Posterior cingulate gyrus (tissue), 11 donors: Measurements from ENCODE around the gene LEFTY2.
"Not testable (repeated sequence)": the region's sequence is repeated elsewhere in the genome, so short reads cannot be mapped to it uniquely, and the experiment has no call there.

Source experiments
- DNase-seq, 10 donors: peaks; one replicate each; pipeline versions ENCODE4 v3.0.0 to v3.0.0-alpha.2; 2020 to 2021; ENCODE audit warnings: mixed read lengths in 3 of 10
- intact Hi-C: fragments of 100-400 bp; cut with DNase I; formaldehyde crosslinking; loops from one replicate; pipeline ENCODE4 v1.15.1; 2023

LEFTY2 gene

DNA sequence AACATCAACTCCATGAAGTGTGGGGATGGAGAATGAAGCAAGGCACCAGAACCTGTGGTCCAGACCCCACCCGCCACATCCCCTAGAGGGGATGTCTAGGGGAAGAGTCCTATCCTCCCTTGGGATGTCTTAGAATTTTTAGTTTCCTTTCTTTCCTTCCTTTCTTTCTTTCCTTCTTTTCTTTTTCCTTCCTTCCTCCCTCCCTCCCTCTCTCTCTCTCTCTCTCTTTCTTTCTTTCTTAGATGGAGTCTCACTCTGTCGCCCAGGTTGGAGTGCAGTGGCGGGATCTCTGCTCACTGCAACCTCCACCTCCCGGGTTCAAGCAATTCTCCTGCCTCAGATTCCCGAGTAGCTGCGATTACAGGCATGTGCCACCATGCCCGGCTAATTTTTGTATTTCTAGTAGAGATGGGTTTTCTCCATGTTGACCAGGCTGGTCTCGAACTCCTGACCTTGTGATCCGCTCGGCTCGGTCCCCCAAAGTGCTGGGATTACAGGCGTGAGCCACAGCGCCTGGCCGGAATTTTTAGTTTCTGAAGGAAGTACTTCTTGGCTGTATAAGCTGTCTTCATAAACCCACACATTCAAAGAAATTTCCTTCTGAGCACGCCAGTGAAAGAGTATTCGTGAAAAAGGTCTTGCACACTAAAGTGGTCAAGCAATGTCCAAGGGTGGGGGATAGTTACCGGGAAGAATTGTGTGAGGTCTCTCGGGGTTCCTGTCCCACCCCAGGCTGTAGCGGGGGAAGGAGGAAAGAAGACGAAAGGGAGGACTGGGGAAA, 20.8 kb upstream of the LEFTY2 start:
- DNase-seq = no peak
- intact Hi-C loops = no loop called here

GRCh38 chr1:225958041-225958440, 17.0 kb upstream of the LEFTY2 start:
- DNase-seq = no peak
- intact Hi-C loops = no loop called here

DNA sequence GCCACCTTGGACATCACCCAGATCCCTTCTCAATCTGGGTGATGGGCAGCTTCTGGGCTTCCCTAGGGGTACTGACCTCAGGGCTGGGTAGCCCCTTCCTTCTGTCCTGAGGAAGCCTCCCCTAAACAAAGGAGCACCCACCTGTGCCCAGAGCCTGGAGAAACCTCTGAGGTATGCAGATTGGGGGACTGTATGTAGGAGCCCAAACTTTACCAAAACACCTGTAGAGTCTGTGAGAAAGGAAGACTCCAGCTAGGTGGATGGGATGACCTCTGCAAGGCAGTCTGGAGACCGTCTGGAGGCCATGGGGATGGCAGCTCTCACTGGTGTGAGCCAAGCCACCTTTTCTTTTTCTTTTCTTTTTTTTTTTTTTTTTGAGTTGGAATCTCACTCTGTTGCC, 13.7 kb upstream of the LEFTY2 start:
- intact Hi-C loops = no loop called here
- peak in 1 of 10 donors; percentile 33 for DNase-seq

DNA sequence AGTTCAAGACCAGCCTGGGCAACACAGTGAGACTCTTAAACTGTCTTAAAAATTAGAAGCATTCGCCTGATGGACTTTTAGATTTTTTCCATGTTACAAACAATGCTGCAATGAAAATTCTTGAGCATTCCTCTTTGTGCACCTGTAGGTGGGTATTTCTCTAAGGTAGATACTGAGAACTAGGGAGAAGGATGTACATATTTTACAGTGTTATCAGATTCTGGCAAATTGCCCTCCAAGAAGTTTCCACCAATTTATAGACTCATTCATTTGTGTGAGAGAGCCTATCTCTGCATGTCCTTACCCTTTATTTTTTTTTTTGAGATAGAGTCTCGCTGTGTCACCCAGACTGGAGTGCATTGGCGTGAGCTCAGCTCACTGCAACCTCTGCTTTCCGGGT, 12.3 kb upstream of the LEFTY2 start:
- peak in 1 of 10 donors; percentile 1 for DNase-seq
- intact Hi-C loops = no loop called here

- intact Hi-C loops = no loop called here
- DNase-seq = peak in 2 of 10 donors; percentile 46 to 62
Observed at GRCh38 chr1:225950905-225951497, 10.0 kb upstream of the LEFTY2 start.

DNA sequence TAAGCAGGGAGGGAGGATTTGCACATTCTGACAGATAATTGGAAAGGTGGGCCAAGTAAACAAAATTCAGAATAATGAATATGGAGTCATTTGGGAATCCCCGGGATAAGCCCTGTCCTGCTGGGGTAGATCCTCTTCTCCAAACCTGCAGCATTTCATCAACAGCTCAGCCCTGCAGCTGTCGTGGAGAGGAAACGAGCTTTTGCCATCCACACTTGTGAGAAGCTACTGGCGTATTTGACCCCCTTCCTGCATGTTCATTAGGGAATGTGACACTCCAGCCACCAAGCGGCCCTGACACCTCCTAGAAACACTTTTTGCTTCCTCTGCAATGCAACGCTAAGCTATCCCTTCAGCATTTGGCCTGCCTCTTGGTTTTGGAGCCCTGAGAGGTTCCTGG, 8.0 kb upstream of the LEFTY2 start:
- intact Hi-C loops = no loop called here
- peak in 2 of 10 donors; percentile 5 to 36 for DNase-seq

DNA sequence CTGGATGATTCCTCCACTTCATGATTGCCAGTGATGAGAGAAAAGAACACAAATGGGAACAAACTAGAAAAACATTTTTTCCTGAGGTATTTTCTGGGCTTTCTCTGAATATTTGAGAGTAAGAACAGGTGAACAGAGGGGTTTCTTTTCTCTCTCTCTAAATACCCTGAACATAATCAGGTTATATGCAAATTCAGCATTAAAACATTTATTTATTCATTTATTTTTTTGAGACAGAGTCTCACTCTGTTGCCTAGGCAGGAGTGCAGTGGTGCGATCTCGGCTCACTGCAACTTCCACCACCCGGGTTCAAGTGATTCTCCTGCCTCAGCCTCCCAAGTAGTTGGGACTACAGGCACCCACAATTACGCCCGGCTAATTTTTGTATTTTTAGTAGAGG, 5.8 kb upstream of the LEFTY2 start:
- intact Hi-C loops = no loop called here
- no peak for DNase-seq

DNA sequence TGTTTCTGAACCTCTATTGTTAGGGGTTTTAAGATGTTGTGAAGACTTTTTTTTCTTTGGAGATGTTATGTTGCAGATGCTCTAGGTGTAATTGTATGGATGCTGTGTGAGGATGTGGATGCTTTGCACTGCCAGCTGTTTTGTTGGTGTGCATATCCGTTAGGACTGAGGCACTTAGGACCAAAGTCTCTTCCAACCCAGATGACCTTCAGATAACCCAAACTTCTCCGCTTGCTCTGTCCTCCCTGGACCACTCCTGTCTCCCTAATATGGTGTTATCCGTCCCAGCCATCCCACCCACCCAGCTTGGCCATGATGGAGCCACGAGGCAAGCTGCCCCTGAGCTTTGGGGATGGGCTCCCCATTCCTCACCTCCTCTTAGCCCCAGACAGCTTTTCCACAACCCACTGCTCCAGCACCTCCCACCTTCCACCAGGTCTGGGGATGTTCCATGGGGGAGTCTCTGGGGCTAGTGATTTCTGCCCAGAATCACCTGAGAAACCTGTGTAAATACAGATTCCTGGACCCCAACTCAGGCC, 5.1 kb upstream of the LEFTY2 start:
- DNase-seq = peak in 2 of 10 donors; percentile 22 to 34
- intact Hi-C loops = no loop called here

DNA sequence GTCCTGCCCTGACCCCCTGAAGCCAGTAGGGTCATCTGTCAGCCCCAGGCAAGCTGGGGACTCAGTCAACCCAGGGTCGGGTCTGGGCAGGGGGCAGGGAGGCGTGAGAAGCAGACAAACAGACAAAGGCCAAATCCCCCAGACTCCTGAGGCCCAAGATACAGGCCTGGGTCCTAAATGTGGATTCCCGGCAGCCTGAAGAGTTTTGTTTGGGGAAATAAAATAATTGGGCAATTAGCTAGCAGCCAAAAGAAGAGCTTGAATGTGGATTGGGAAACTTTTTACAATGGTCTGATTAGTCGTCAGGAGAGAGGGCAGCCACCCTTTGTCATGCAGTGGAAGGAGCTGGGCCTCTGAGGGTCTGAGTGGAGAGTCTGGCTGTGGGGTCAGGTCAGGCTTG, 4.5 kb upstream of the LEFTY2 start:
- peak in 2 of 10 donors; percentile 12 to 34 for DNase-seq
- intact Hi-C loops = no loop called here

DNA sequence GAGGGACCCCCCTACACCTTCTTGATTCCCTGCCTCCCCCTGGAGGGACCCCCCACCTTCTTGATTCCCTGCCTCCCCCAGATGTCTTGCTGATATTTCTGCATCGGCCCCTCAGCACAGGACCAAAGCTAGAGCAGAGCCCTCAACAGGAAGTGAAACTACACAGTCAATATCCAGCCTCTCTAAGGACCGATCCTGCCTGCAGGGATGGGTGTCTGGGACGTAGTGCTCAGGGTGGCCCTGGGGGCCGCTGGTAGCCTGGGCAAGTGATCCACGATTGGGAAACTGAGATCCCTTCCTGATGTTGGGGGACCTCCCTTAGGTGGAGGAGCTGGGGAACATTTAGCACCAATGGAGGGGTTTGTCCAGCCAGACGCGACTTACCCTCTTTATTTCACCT, 3.9 kb upstream of the LEFTY2 start:
- intact Hi-C loops = no loop called here
- peak in 2 of 10 donors; percentile 19 to 29 for DNase-seq

GRCh38 chr1:225944387-225944786, 3.4 kb upstream of the LEFTY2 start:
- DNase-seq = peak in 2 of 10 donors; percentile 22 to 26
- intact Hi-C loops = no loop called here

DNA sequence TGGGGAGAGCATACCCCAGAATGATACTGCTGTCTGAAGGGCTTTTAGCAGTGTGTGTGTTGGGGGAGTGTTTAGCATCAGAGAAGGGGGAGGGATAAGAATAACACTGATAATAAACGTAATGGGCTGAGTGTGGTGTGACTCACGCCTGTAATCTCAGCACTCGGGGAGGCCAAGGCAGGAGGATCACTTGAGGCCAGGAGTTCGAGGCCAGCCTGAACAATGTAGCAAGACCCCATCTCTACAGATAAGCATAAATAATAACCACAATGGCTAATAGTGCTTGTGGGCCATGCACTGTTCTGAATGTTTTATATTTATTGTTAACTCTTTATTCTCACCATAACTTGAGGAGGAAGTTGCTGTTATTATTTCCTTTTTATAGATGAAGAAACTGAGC, 2.6 kb upstream of the LEFTY2 start:
- intact Hi-C loops = no loop called here
- peak in 1 of 10 donors; percentile 1 for DNase-seq

- peak in 1 of 10 donors; percentile 21 for DNase-seq
- intact Hi-C loops = no loop called here
Observed at GRCh38 chr1:225942574-225942973, 1.6 kb upstream of the LEFTY2 start.

DNA sequence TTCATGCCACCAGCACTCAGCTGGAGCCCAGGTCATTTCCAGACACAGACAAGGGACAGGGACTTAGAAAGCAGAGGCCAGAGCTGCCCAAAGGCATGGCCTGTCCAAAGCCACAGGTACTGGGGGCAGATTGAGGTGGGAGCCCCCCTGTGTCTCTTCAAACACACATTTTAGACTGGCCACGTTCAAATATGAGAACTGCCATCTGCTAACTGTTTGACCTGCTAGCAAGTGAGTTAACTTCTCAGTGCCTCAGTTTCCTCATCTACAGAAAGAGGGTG, 862 bp upstream of the LEFTY2 start:
- DNase-seq = peak in 1 of 10 donors; percentile 19
- intact Hi-C loops = no loop called here

- peak in 2 of 10 donors; percentile 81 to 85 for DNase-seq
- intact Hi-C loops = no loop called here
Observed at GRCh38 chr1:225940385-225941151, 452 bp downstream of the LEFTY2 start.

DNA sequence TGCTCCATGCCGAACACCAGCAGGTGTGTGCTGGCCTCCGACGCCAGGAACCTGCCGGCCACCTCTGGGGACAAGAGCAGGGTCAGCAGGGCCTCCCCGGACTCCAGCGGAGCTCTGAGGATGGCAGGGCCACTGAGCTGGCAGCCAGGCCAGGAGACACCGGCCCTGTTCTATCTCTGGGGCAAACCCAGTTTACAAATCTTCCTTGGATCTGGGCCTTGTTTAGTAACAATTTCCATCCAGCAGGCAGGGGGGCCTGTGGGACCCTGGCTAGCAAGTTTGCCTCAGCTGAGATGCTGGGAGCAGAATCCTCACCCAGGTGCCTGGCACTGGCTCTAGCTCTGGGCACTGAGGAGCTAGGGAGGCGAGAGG, 1.1 kb downstream of the LEFTY2 start:
- intact Hi-C loops = not testable (repeated sequence)
- DNase-seq = peak in 2 of 10 donors; percentile 70 to 72

GRCh38 chr1:225939097-225939938, 1.7 kb downstream of the LEFTY2 start:
- peak in 2 of 10 donors; percentile 60 to 75 for DNase-seq
- intact Hi-C loops = not testable (repeated sequence)

- DNase-seq = peak in 2 of 10 donors; percentile 13 to 61
- intact Hi-C loops = no loop called here
Observed at GRCh38 chr1:225937048-225937968, 3.7 kb downstream of the LEFTY2 start.

DNA sequence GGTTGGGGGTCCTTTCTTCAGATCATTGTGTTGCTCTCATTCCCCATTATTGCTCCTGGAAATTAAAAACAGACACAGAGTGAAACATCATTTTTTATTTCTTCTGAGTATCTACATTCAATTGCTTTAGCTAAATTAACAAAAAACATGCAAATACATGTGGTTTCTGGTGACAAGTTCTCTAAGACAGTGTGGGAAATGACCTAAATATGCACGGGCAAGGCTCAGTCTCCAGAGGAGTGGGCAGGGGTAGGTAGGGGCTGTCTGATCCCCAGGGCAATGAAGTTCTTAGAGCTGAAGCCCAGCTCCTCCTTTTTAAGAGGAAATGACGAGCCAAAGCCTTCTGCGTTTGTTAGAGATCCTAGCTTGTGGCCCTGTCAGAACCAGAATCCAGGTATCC, 4.5 kb downstream of the LEFTY2 start:
- peak in 2 of 10 donors; percentile 11 to 18 for DNase-seq
- intact Hi-C loops = no loop called here
